Astrocyte (in vitro differentiated cells and primary cell): ENCODE results near the gene MAGIX. TPM values are rescaled to one million over a fixed set of nuclear protein-coding genes. Genes with fewer than 3 reads are reported as not detected.

Source experiments
- DNase-seq: peaks from one replicate; pipeline ENCODE4 v3.0.0-alpha.2; 2010; ENCODE audit warnings: low read depth
- FAIRE-seq: peaks from 2 replicates; lab custom pipeline; 2011; peaks lifted over from hg19 to GRCh38; lab: Jason Lieb, UNC
- H2AFZ ChIP-seq: 2 replicates; pipeline ENCODE4 v1.6.0; 2012; ENCODE audit warnings: low read depth, low read length, inconsistent platforms
- H3K27ac ChIP-seq: 2 replicates; pipeline ENCODE4 v1.5.1; 2011; ENCODE audit warnings: low read depth, low read length, inconsistent platforms
- H3K27me3 ChIP-seq: 2 replicates; pipeline ENCODE4 v1.6.0; 2011; ENCODE audit warnings: low read length, inconsistent platforms; ENCODE audit not compliant: insufficient read depth
- H3K36me3 ChIP-seq: 2 replicates; pipeline ENCODE4 v1.5.1; 2011; ENCODE audit warnings: low read length, inconsistent platforms; ENCODE audit not compliant: insufficient read depth
- H3K4me1 ChIP-seq: 2 replicates; pipeline ENCODE4 v1.5.1; 2011; ENCODE audit warnings: low read length, inconsistent platforms; ENCODE audit not compliant: insufficient read depth
- H3K4me2 ChIP-seq: 2 replicates; pipeline ENCODE4 v1.6.0; 2012; ENCODE audit warnings: low read length, inconsistent platforms
- H3K4me3 ChIP-seq: 2 replicates; pipeline ENCODE4 v1.5.1; 2011; ENCODE audit warnings: low read depth, mild to moderate bottlenecking, low read length, inconsistent platforms; ENCODE audit not compliant: insufficient read depth
- H3K79me2 ChIP-seq: 2 replicates; pipeline ENCODE4 v1.6.0; 2012; ENCODE audit warnings: mild to moderate bottlenecking, low read length, inconsistent platforms; ENCODE audit not compliant: insufficient read depth
- H3K9ac ChIP-seq: 2 replicates; pipeline ENCODE4 v1.6.0; 2012; ENCODE audit warnings: mild to moderate bottlenecking, low read length, inconsistent platforms
- H3K9me3 ChIP-seq: 2 replicates; pipeline ENCODE4 v1.5.1; 2012; ENCODE audit warnings: low read depth, mild to moderate bottlenecking, low read length, inconsistent platforms; ENCODE audit not compliant: insufficient read depth
- H4K20me1 ChIP-seq: 2 replicates; pipeline ENCODE4 v1.6.0; 2012; ENCODE audit warnings: low read length, inconsistent platforms; ENCODE audit not compliant: insufficient read depth
- H3K27ac Mint-ChIP-seq: one replicate; pipeline ENCODE4 v1.8.0; 2021; ENCODE audit warnings: mild to moderate bottlenecking, mixed read lengths; ENCODE audit not compliant: unreplicated experiment
- H3K27me3 Mint-ChIP-seq: one replicate; pipeline ENCODE4 v1.8.0; 2021; ENCODE audit warnings: low read depth, mixed read lengths; ENCODE audit not compliant: unreplicated experiment
- H3K36me3 Mint-ChIP-seq: one replicate; pipeline ENCODE4 v1.8.0; 2021; ENCODE audit warnings: low read depth, mixed read lengths; ENCODE audit not compliant: unreplicated experiment
- H3K4me1 Mint-ChIP-seq: one replicate; pipeline ENCODE4 v1.8.0; 2021; ENCODE audit warnings: low read depth, mixed read lengths; ENCODE audit not compliant: unreplicated experiment
- H3K4me3 Mint-ChIP-seq: one replicate; pipeline ENCODE4 v1.8.0; 2021; ENCODE audit warnings: mild to moderate bottlenecking, moderate library complexity, mixed read lengths; ENCODE audit not compliant: unreplicated experiment
- H3K9me3 Mint-ChIP-seq: one replicate; pipeline ENCODE4 v1.8.0; 2021; ENCODE audit warnings: mild to moderate bottlenecking, mixed read lengths; ENCODE audit not compliant: unreplicated experiment
- EZH2 ChIP-seq: IDR thresholded peaks from 2 replicates; pipeline ENCODE4 v1.6.1; 2012; ENCODE audit warnings: mild to moderate bottlenecking, low read length, inconsistent platforms; ENCODE audit not compliant: insufficient read depth
- total RNA-seq: library from RNA; stranded (reverse); gene quantifications from 2 replicates; pipeline ENCODE4 v1.2.1, GENCODE V29; 2021
- TF ChIP-seq, protein P1 (sequence below): IDR thresholded peaks from 2 replicates; pipeline ENCODE4 v1.5.1; 2011; ENCODE audit warnings: low read depth, mild to moderate bottlenecking, inconsistent platforms, low read length, moderate library complexity; ENCODE audit not compliant: insufficient read depth

The MAGIX gene
- total RNA-seq, 1 donor from 2014 or later, result 1.2 TPM

DNA sequence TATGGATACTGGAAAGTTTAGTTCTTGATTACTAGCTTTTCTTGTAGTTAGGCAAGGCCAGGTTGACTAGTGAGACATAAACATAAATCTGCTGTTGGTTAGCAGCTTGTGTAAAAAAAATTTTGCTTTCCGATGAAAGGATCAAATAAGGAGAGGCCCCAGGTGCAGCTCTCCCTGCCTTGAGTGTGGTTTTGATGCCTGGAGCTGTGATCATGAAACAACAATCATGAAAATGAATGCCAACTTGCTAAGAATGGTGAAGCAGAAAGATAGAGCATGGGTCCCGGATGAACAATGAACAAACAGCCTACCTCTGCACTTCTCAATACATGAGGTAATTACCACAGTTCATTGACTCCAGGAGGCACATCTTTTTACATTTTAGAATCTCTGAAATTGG is 51.9 kb downstream of the MAGIX start:
- Histone ChIP-seq H3K9me3 (no peaks in the 10 kb centered on the region), H3K9ac (no peak overlapping the region), H3K27me3 (no peaks in the 10 kb centered on the region), H4K20me1 (no peaks in the 10 kb centered on the region), H3K4me1 (no peaks in the 10 kb centered on the region), H3K27ac (no peak overlapping the region), H3K4me2 (no peak overlapping the region), H3K36me3 (no peaks in the 10 kb centered on the region), H3K4me3 (no peak overlapping the region), H2AFZ (no peak overlapping the region), H3K79me2 (no peaks in the 10 kb centered on the region)
- TF ChIP-seq, protein P1, sequence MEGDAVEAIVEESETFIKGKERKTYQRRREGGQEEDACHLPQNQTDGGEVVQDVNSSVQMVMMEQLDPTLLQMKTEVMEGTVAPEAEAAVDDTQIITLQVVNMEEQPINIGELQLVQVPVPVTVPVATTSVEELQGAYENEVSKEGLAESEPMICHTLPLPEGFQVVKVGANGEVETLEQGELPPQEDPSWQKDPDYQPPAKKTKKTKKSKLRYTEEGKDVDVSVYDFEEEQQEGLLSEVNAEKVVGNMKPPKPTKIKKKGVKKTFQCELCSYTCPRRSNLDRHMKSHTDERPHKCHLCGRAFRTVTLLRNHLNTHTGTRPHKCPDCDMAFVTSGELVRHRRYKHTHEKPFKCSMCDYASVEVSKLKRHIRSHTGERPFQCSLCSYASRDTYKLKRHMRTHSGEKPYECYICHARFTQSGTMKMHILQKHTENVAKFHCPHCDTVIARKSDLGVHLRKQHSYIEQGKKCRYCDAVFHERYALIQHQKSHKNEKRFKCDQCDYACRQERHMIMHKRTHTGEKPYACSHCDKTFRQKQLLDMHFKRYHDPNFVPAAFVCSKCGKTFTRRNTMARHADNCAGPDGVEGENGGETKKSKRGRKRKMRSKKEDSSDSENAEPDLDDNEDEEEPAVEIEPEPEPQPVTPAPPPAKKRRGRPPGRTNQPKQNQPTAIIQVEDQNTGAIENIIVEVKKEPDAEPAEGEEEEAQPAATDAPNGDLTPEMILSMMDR, result no peak
- TF ChIP-seq EZH2, result no peak
- no peaks in the 10 kb centered on the region for H3K4me1 Mint-ChIP-seq
- no peak overlapping the region for H3K4me3 Mint-ChIP-seq
- H3K9me3 Mint-ChIP-seq, result peaks cover 2% of the 10 kb centered on the region
- DNase-seq (no peak), FAIRE-seq (peak; percentile 75)
- H3K36me3 Mint-ChIP-seq, result no peaks in the 10 kb centered on the region
- peaks cover 14% of the 10 kb centered on the region for H3K27me3 Mint-ChIP-seq
- no peak overlapping the region for H3K27ac Mint-ChIP-seq

DNA sequence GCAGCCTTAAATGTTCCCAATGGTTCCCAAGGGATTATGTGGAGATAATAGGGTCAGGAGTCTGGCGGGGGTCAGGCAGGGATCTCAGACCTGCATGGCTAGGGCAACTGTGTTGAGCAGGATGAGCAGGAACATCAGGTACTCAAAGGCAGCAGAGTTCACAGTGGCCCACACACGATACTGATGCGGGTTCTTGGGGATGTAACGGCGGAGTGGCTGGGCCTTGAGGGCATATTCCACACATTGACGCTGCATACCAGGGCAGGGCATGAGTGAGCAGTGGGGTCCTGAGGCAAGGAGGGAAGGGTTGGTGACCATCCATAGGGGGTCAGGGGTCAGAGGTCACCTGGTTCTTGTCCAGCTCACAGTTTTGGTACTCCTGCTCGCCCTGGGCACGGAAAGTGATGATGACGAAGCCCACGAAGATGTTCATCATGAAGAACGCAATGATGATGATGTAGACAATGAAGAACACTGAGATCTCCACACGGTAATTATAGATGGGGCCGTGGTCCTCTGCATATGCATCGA is 52.5 kb downstream of the MAGIX start:
- Histone ChIP-seq H3K27ac (no peak overlapping the region), H3K79me2 (no peaks in the 10 kb centered on the region), H3K9me3 (no peaks in the 10 kb centered on the region), H2AFZ (no peak overlapping the region), H3K4me3 (no peak overlapping the region), H3K27me3 (no peaks in the 10 kb centered on the region), H3K4me2 (no peak overlapping the region), H4K20me1 (no peaks in the 10 kb centered on the region), H3K9ac (no peak overlapping the region), H3K36me3 (no peaks in the 10 kb centered on the region), H3K4me1 (no peaks in the 10 kb centered on the region)
- FAIRE-seq (no peak), DNase-seq (no peak)
- peaks cover 17% of the 10 kb centered on the region for H3K27me3 Mint-ChIP-seq
- no peak overlapping the region for H3K27ac Mint-ChIP-seq
- TF ChIP-seq, protein P1, result no peak
- TF ChIP-seq EZH2, result no peak
- H3K9me3 Mint-ChIP-seq, result peaks cover 2% of the 10 kb centered on the region
- no peaks in the 10 kb centered on the region for H3K4me1 Mint-ChIP-seq
- H3K4me3 Mint-ChIP-seq, result no peak overlapping the region
- no peaks in the 10 kb centered on the region for H3K36me3 Mint-ChIP-seq

Other genes with a start within 250 kb of the MAGIX start
- 12.5 and 13.4 TPM in 2 replicates for gene PIM2, start 243.7 kb upstream of the MAGIX start, total RNA-seq
- gene OTUD5, start 205.2 kb upstream of the MAGIX start, total RNA-seq, result 56.1 and 62.5 TPM in 2 replicates
- 5.2 and 5.6 TPM in 2 replicates for gene KCND1, start 190.9 kb upstream of the MAGIX start, total RNA-seq
- gene GRIPAP1, start 160.5 kb upstream of the MAGIX start, total RNA-seq, result 41.7 and 43.4 TPM in 2 replicates
- 46.5 and 53.4 TPM in 2 replicates for gene TFE3, start 119.4 kb upstream of the MAGIX start, total RNA-seq
- gene CCDC120, start 103.8 kb upstream of the MAGIX start, total RNA-seq, result 6.3 and 8.2 TPM in 2 replicates
- gene PRAF2, start 88.8 kb upstream of the MAGIX start, total RNA-seq, result 44.4 and 52.8 TPM in 2 replicates
- gene WDR45, start 82.9 kb upstream of the MAGIX start, total RNA-seq, result 54.9 TPM in 2 replicates
- 15.6 and 16.9 TPM in 2 replicates for gene GPKOW, start 39.0 kb upstream of the MAGIX start, total RNA-seq
- gene PLP2, start 9.1 kb downstream of the MAGIX start, total RNA-seq, result 109 TPM in 2 replicates
- gene PRICKLE3, start 23.6 kb downstream of the MAGIX start, total RNA-seq, result 13.9 and 14.2 TPM in 2 replicates
- gene SYP, start 37.4 kb downstream of the MAGIX start, total RNA-seq, result 1.6 and 1.9 TPM in 2 replicates
- gene CACNA1F, start 70.6 kb downstream of the MAGIX start, total RNA-seq, result not detected in 2 replicates
- 11.7 and 12.3 TPM in 2 replicates for gene CCDC22, start 72.7 kb downstream of the MAGIX start, total RNA-seq
- 0.09 and 0.12 TPM in 2 replicates for gene FOXP3, start 102.0 kb downstream of the MAGIX start, total RNA-seq
- gene PPP1R3F, start 107.0 kb downstream of the MAGIX start, total RNA-seq, result 5.6 and 6.6 TPM in 2 replicates
- gene GAGE10, start 140.9 kb downstream of the MAGIX start, total RNA-seq, result not detected in 2 replicates
- not detected in 2 replicates for gene GAGE12J, start 159.3 kb downstream of the MAGIX start, total RNA-seq
- not detected in 2 replicates for gene GAGE13, start 168.8 kb downstream of the MAGIX start, total RNA-seq